ENCODE results near the gene ADRB2.
"Not testable (repeated sequence)": the region's sequence is repeated elsewhere in the genome, so short reads cannot be mapped to it uniquely, and the experiment has no call there.

ADRB2 gene

GRCh38 chr5:148826053-148826738 is at the start of gene ADRB2:
Gene ADRB2, plus strand, starts transcription at chr5:148826611. Its CDS starts 221 bp downstream, at chr5:148826832.
- peak; percentile 86 for DNase-seq

- DNase-seq = no peak
These were observed 49.6 kb upstream of the ADRB2 start for GRCh38 chr5:148776780-148777179.

- DNase-seq = no peak
These were observed 47.5 kb upstream of the ADRB2 start for GRCh38 chr5:148778882-148779281.

DNA sequence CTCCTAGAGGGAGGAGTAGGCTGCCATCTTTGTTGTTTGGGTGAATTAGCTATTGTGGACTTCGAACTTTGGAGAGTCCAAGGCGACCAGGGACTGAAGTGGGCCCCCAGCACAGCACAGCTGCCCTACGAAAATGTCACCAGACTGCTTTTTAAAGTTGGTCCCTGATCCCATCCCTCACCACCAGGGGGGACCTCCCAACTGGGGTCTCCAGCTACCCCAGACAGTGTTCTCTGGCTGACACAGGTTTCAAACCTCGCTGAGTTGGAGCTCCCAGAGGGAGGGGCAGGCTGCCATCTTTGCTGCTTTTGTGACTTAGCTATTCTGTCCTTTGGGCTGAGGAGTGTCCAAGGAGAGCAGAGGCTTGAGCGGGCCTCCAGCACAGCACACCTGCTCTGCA is 45.7 kb upstream of the ADRB2 start:
- DNase-seq = no peak

DNA sequence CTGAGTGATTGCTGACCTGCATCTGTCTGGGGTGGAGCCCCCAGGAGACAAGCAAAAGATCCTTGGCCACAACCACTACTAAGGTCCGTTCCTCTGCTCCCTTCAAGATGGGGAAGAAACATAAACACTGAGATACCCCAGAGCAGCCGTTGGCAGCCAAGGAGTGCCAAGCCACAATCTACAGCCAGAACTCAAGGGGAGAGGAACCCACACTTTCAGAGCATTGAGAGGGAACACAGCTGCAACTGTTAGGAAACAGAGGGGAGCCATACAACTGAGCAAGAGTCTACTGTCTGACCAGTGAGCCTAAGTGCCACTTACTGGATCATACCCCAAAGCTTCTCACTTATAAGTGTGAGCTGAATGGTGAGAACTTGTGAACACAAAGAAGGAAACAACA is 44.6 kb upstream of the ADRB2 start:
- no peak for DNase-seq

DNA sequence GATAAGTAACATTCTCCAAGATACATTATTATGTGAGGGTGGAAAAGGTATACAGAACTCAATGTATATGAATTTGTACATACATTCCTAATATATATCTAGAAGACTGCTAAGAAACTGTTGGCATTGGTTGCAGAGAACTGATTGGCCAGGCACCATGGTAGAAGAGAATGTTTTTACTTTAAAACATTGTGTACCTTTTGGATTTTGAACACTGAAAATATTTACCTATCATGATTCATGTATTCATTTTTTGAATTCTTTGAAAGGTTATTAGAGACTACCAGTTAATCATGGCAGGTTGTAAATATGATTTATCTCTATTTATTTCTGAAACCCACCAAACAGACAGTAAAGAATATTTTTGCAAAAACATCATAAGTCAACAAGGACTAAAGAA is 41.2 kb upstream of the ADRB2 start:
- DNase-seq = no peak

- no peak for DNase-seq
These were observed 40.0 kb upstream of the ADRB2 start for GRCh38 chr5:148786456-148786855.

DNA sequence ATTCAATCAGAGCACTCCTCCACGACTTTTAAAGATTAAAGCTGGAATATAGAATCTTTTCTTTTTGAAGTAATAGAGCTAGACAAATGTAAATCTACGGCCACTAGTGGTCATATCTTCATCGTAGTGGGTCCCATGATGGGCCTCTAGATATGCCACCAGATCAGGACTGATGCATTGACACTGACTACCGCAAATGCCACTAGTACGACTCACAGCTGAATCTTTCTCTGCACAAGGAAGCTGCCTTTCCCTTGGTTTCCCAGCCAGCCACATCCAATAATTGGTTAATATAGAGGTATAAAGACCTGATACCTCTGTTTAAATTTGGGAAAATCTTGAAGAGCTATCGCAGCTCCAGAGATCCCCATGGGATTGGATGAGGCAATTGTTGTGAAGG is 37.8 kb upstream of the ADRB2 start:
- DNase-seq = no peak

GRCh38 chr5:148790545-148791333 is 35.7 kb upstream of the ADRB2 start:
- no peak for DNase-seq

DNA sequence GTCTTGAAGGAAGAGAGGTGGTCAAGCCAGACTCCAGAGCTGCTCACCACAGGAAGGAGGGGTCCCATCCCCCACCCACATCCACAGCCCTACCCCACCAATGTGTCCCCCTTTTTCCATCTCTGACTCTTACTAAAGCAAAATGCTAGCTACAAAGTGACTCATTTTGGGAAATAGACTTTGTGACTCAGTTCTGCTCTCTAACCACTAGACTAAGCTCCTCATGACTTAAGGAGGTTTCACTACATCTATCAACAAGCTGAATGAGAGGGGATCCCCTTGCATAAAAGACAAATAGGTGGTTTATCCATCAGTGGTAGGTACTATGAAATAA is 35.1 kb upstream of the ADRB2 start:
- DNase-seq = no peak

DNA sequence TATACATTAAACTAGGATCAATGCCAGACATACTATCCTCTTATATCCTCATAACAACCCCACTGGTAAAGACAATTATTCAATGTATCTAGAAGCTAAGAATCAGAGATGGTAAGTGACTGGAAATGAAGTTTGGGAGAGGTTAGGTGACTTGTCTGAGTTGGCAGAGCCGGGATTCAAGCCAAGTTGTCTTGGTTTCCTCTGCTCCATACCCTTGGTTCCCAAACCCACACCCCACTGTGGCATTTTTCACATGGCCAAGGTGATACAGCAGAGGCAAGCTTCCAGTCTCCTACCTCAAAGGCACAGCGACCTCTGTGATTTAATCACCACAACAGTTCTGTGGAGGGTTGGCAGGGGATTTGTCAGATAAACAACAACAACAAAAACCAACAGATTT is 34.7 kb upstream of the ADRB2 start:
- DNase-seq = no peak

DNA sequence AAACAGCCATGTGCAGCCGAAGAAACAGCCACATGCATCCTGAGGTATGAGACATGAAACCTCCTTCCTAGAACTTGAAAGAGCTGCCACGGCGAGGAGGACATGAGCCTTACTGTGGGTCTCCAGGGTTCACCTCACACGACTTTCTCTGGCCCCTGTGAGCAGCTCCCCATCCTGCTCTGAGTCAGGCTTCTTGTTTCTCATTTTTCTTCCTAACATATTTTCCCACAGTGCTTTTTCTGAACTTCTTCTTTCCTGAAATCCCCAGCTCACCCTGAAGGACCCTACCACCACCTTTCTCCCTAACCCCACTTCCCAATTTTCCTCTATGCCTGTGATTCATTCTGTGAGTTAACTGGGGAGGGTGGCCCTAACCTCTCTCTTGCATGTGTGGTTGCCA is 33.7 kb upstream of the ADRB2 start:
- DNase-seq = no peak

GRCh38 chr5:148793261-148793660 is 33.1 kb upstream of the ADRB2 start:
- no peak for DNase-seq

DNA sequence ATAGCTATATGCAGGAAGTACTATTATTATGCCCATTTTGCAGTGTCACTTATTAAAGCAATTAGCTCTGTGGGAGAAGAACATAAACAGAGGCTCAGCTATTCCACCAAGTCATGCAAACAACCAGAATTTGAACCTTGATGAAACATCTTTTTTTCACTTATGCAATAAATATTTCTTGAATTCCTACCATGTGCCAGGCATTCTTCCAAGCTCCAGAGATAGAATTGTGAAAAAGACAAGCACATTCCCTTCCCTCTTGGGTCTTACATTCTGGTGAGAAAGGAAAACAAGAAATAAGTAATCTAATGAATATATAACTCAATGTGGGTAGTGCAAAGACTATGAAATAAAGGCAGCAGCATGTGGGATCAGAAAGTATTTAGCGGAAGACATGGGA is 32.1 kb upstream of the ADRB2 start:
- no peak for DNase-seq

GRCh38 chr5:148794729-148795561 is 31.5 kb upstream of the ADRB2 start:
- no peak for DNase-seq

- DNase-seq = no peak
These were observed 29.5 kb upstream of the ADRB2 start for GRCh38 chr5:148796936-148797335.

- no peak for DNase-seq
These were observed 27.6 kb upstream of the ADRB2 start for GRCh38 chr5:148798786-148799185.

- DNase-seq = no peak
These were observed 26.5 kb upstream of the ADRB2 start for GRCh38 chr5:148799737-148800527.

DNA sequence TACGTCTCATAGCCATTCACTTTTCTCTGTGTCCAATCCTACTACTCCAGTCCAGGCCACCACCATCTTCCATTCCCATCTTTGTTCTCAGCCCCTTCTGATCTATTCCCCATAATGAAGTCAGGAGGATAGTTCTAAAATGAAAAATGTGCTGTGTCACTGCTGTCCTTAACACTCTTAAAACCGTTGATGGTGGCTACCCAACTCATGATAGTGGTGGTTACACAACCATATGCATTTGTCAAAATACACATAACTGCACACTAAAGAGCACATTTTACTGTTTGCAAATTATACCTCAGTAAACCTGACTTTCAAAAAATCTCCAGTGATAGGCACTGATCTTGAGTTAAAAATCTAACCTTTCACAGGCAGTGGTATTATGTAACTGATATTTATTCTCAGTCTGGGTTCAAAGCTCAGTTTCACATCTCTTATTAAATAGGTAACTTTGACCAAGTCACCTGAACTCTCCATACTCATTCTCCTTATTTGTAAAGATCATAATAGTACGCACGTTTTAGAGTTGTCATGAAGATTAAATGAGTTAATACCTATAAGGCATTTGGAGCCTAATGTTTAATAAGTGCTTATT is 24.6 kb upstream of the ADRB2 start:
- DNase-seq = no peak

- not testable (repeated sequence) for DNase-seq
These were observed 23.0 kb upstream of the ADRB2 start for GRCh38 chr5:148803451-148803850.

- DNase-seq = no peak
These were observed 22.0 kb upstream of the ADRB2 start for GRCh38 chr5:148804393-148804792.

Data from activated T-cell treated with anti-CD3 and anti-CD28 coated beads, Interleukin-2, amount 50 U/mL, for 1 hour (primary cell).